Fibroblast of lung (primary cell): ENCODE data around the gene PRAMEF12.

Experiments
- EZH2 ChIP-seq: IDR thresholded peaks from 2 replicates; pipeline ENCODE4 v1.5.1; 2012; ENCODE audit warnings: low read length, control low read depth, mild to moderate bottlenecking; ENCODE audit errors: missing control alignments
- TF ChIP-seq, protein P1 (sequence below), 2 donors: IDR thresholded peaks in 1 of 2; conservative IDR thresholded peaks in 1 of 2; 1 replicate in 1 of 2; 2 replicates in 1 of 2; pipeline ENCODE4 v1.5.1; 2011 to 2012; ENCODE audit warnings: low read length in 2 of 2, control low read depth in 1 of 2, inconsistent platforms in 1 of 2, low read depth in 1 of 2, mild to moderate bottlenecking in 1 of 2

DNA sequence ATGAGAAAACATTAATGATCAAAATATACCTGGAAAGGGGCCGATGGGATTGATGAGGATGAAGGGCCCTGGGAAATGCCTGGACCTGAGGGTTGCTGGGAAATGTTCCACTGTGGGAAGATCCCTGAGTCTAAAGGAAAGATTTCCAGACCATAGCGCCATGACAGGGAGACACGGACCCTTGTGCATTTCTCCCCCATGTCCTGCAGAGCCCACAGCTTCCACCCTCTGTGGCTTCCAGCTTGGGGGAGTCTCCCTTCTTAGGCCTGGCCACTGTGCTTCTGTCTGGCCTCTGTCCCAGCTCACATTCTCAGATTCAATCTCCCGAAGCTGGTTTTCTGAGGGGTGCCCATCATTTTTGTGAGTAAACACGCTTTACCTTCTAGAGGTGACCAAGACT, 1.0 kb upstream of the PRAMEF12 start:
- TF ChIP-seq, protein P1, sequence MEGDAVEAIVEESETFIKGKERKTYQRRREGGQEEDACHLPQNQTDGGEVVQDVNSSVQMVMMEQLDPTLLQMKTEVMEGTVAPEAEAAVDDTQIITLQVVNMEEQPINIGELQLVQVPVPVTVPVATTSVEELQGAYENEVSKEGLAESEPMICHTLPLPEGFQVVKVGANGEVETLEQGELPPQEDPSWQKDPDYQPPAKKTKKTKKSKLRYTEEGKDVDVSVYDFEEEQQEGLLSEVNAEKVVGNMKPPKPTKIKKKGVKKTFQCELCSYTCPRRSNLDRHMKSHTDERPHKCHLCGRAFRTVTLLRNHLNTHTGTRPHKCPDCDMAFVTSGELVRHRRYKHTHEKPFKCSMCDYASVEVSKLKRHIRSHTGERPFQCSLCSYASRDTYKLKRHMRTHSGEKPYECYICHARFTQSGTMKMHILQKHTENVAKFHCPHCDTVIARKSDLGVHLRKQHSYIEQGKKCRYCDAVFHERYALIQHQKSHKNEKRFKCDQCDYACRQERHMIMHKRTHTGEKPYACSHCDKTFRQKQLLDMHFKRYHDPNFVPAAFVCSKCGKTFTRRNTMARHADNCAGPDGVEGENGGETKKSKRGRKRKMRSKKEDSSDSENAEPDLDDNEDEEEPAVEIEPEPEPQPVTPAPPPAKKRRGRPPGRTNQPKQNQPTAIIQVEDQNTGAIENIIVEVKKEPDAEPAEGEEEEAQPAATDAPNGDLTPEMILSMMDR (conservative IDR thresholded peaks at IDR 0.05 in 1 of 2, IDR thresholded peaks at IDR 0.05 in 1 of 2; ENCODE audit: low read depth in 1 of 2, low read length in 2 of 2), result no peak
- no peak for TF ChIP-seq EZH2
